IMR-90 (cell line): ENCODE measurements around the gene RYR3. TPM values are rescaled to one million over a fixed set of nuclear protein-coding genes. Genes with fewer than 3 reads are reported as not detected.

Source experiments
- ATAC-seq: fragments of 200-7000 bp; cut with Tn5 transposase; 2 replicates; pipeline ENCODE4 v1.9.1; 2020; ENCODE audit warnings: low read depth, mild to moderate bottlenecking, moderate library complexity
- BruUV-seq: library from RNA; stranded (reverse); fragments of 400-500 nt; replicated peaks from 2 replicates; lab custom pipeline; 2021; lab: Mats Ljungman, UMichigan
- CTCF ChIA-PET: fragments of 300-600 bp; formaldehyde crosslinking; extraction: SDS; loops from one replicate; lab custom pipeline; 2021; ENCODE audit warnings: antibody characterized with exemption; lab: Yijun Ruan, JAX
- POLR2A ChIA-PET: fragments of 300-600 bp; sonication (Branson Sonifier 250); formaldehyde crosslinking; loops from one replicate; lab custom pipeline; 2022; ENCODE audit warnings: antibody characterized with exemption; ENCODE audit not compliant: unreplicated experiment; lab: Charles Lee
- DNase-seq: peaks from one replicate; pipeline ENCODE4 v3.0.0; 2013
- H2AFZ ChIP-seq: replicated peaks from 2 replicates; pipeline ENCODE3; 2013; ENCODE audit warnings: low read length, mild to moderate bottlenecking; ENCODE audit not compliant: poor library complexity
- H2AK5ac ChIP-seq: 2 replicates; pipeline ENCODE4 v1.6.1; 2013; ENCODE audit warnings: low read depth, low read length, inconsistent platforms
- H2AK9ac ChIP-seq: replicated peaks from 2 replicates; pipeline ENCODE3; 2013; ENCODE audit warnings: mild to moderate bottlenecking, low read depth, low read length, moderate library complexity; ENCODE audit not compliant: poor library complexity
- H2BK120ac ChIP-seq: 2 replicates; pipeline ENCODE4 v1.6.1; 2013; ENCODE audit warnings: low read depth, low read length, inconsistent platforms
- H2BK15ac ChIP-seq: 3 replicates; pipeline ENCODE4 v1.6.1; 2013; ENCODE audit warnings: low read depth, low read length, inconsistent platforms
- H2BK20ac ChIP-seq: 2 replicates; pipeline ENCODE4 v1.6.1; 2013; ENCODE audit warnings: low read depth, mild to moderate bottlenecking, inconsistent platforms, low read length, moderate library complexity
- H2BK5ac ChIP-seq: 2 replicates; pipeline ENCODE4 v1.6.1; 2013; ENCODE audit warnings: mild to moderate bottlenecking, low read depth, low read length, inconsistent platforms; ENCODE audit not compliant: poor library complexity, severe bottlenecking
- H3K14ac ChIP-seq: replicated peaks from 2 replicates; pipeline ENCODE4 v1.6.1; 2013; ENCODE audit warnings: low read depth, low read length, inconsistent platforms
- H3K18ac ChIP-seq: 2 replicates; pipeline ENCODE4 v1.6.1; 2013; ENCODE audit warnings: low read depth, low read length, control low read depth
- H3K23ac ChIP-seq: 2 replicates; pipeline ENCODE4 v1.6.1; 2013; ENCODE audit warnings: low read depth, low read length, inconsistent platforms
- H3K27ac ChIP-seq: 2 replicates; pipeline ENCODE4 v1.5.1; 2013; ENCODE audit warnings: mild to moderate bottlenecking, control low read depth, low read length; ENCODE audit not compliant: insufficient read depth
- H3K27me3 ChIP-seq: 2 replicates; pipeline ENCODE4 v1.6.1; 2013; ENCODE audit warnings: low read length; ENCODE audit not compliant: control insufficient read depth, insufficient read depth
- H3K36me3 ChIP-seq: 2 replicates; pipeline ENCODE4 v1.6.1; 2013; ENCODE audit warnings: low read length, mixed read lengths; ENCODE audit not compliant: control insufficient read depth, insufficient read depth
- H3K4ac ChIP-seq: 2 replicates; pipeline ENCODE4 v1.6.1; 2013; ENCODE audit warnings: low read depth, low read length, inconsistent platforms
- H3K4me1 ChIP-seq: 2 replicates; pipeline ENCODE4 v1.6.1; 2013; ENCODE audit warnings: low read length, mixed read lengths; ENCODE audit not compliant: control insufficient read depth, insufficient read depth
- H3K4me2 ChIP-seq: 2 replicates; pipeline ENCODE4 v1.6.1; 2013; ENCODE audit warnings: low read depth, mild to moderate bottlenecking, control low read depth, low read length, moderate library complexity
- H3K4me3 ChIP-seq: 2 replicates; pipeline ENCODE4 v1.5.1; 2013; ENCODE audit warnings: low read depth, mild to moderate bottlenecking, control low read depth, low read length, moderate library complexity; ENCODE audit not compliant: insufficient read depth
- H3K56ac ChIP-seq: 2 replicates; pipeline ENCODE4 v1.6.1; 2013; ENCODE audit warnings: low read length, inconsistent platforms; ENCODE audit not compliant: insufficient read depth; ENCODE audit errors: extremely low read depth
- H3K79me1 ChIP-seq, 2 experiments: 2 replicates each; pipeline ENCODE4 v1.6.1; 2013; ENCODE audit warnings: low read length in 2 of 2, inconsistent platforms in 1 of 2, low read depth in 1 of 2
- H3K9ac ChIP-seq: 2 replicates; pipeline ENCODE4 v1.6.1; 2013; ENCODE audit warnings: low read depth, low read length, control low read depth
- H3K9me1 ChIP-seq: 2 replicates; pipeline ENCODE4 v1.6.1; 2013; ENCODE audit warnings: low read length, inconsistent platforms; ENCODE audit not compliant: insufficient read depth
- H3K9me3 ChIP-seq: 2 replicates; pipeline ENCODE4 v1.6.1; 2013; ENCODE audit warnings: low read length; ENCODE audit not compliant: control insufficient read depth, insufficient read depth
- H4K20me1 ChIP-seq: 2 replicates; pipeline ENCODE4 v1.6.1; 2013; ENCODE audit warnings: low read length, inconsistent platforms; ENCODE audit not compliant: insufficient read depth
- H4K5ac ChIP-seq: 2 replicates; pipeline ENCODE4 v1.6.1; 2013; ENCODE audit warnings: mild to moderate bottlenecking, low read depth, low read length, control low read depth
- H4K8ac ChIP-seq, 2 experiments: 2 replicates each; pipeline ENCODE4 v1.6.1; 2013; ENCODE audit warnings: low read depth in 2 of 2, low read length in 2 of 2, control low read depth in 1 of 2, inconsistent platforms in 1 of 2
- H4K91ac ChIP-seq: 2 replicates; pipeline ENCODE4 v1.6.1; 2013; ENCODE audit warnings: low read depth, low read length, inconsistent platforms; ENCODE audit not compliant: insufficient read depth
- BHLHE40 ChIP-seq: fragments of 150-350 bp; IDR thresholded peaks from 2 replicates; pipeline ENCODE4 v1.6.1; 2016; ENCODE audit warnings: mild to moderate bottlenecking, low read depth, low read length
- CEBPB ChIP-seq: IDR thresholded peaks from 2 replicates; pipeline ENCODE4 v1.6.1; 2012; ENCODE audit warnings: low read depth, low read length, improper control_type of control experiment
- CHD1 ChIP-seq: IDR thresholded peaks from 2 replicates; pipeline ENCODE4 v1.6.1; 2012; ENCODE audit warnings: low read depth, low read length, improper control_type of control experiment
- CTCF ChIP-seq: conservative IDR thresholded peaks from 2 replicates; pipeline ENCODE4 v1.5.1; 2012; ENCODE audit warnings: mild to moderate bottlenecking, low read depth, low read length, improper control_type of control experiment
- FOS ChIP-seq: fragments of 150-350 bp; IDR thresholded peaks from 2 replicates; pipeline ENCODE4 v1.6.1; 2016; ENCODE audit warnings: low read depth, low read length
- MAFK ChIP-seq: IDR thresholded peaks from 2 replicates; pipeline ENCODE4 v1.6.1; 2012; ENCODE audit warnings: low read depth, low read length, improper control_type of control experiment
- MAZ ChIP-seq: IDR thresholded peaks from 2 replicates; pipeline ENCODE4 v1.6.1; 2012; ENCODE audit warnings: low read depth, mild to moderate bottlenecking, low read length, improper control_type of control experiment, moderate library complexity, borderline replicate concordance
- MXI1 ChIP-seq: IDR thresholded peaks from 2 replicates; pipeline ENCODE4 v1.6.1; 2012; ENCODE audit warnings: low read depth, mild to moderate bottlenecking, low read length, moderate library complexity, borderline replicate concordance
- NFE2L2 ChIP-seq: fragments of 150-350 bp; IDR thresholded peaks from 2 replicates; pipeline ENCODE4 v1.6.1; 2016; ENCODE audit warnings: low read depth, mild to moderate bottlenecking, low read length
- POLR2A ChIP-seq: IDR thresholded peaks from 2 replicates; pipeline ENCODE4 v1.6.1; 2012; ENCODE audit warnings: mild to moderate bottlenecking, low read depth, low read length
- RAD21 ChIP-seq: IDR thresholded peaks from 2 replicates; pipeline ENCODE4 v1.6.1; 2012; ENCODE audit warnings: low read length, improper control_type of control experiment
- RCOR1 ChIP-seq: IDR thresholded peaks from 2 replicates; pipeline ENCODE4 v1.6.1; 2012; ENCODE audit warnings: mild to moderate bottlenecking, low read length, improper control_type of control experiment; ENCODE audit not compliant: insufficient replicate concordance
- RFX5 ChIP-seq: IDR thresholded peaks from 2 replicates; pipeline ENCODE4 v1.8.0; 2012; ENCODE audit warnings: low read depth, mild to moderate bottlenecking, low read length, moderate library complexity
- SMC3 ChIP-seq: fragments of 150-350 bp; IDR thresholded peaks from 2 replicates; pipeline ENCODE4 v1.6.1; 2016; ENCODE audit warnings: low read depth, mild to moderate bottlenecking, antibody characterized with exemption, low read length, moderate library complexity
- WGBS, 2 experiments: methylation state at CpG; one replicate each; pipeline versions ENCODE4 v1.1.5 to v1.1.7; 2013; ENCODE audit warnings: missing lambda C conversion rate in 2 of 2; ENCODE audit not compliant: insufficient read length in 1 of 2; ENCODE audit errors: extremely low coverage in 2 of 2; 5-methylcytosine and 5-hydroxymethylcytosine counted together
- dilution Hi-C: fragments of 300-500 bp; cut with HindIII; formaldehyde crosslinking; loops from one replicate; pipeline ENCODE4 v1.14.3; 2018; ENCODE audit warnings: low sequenced_read_pairs; ENCODE audit not compliant: unreplicated experiment
- in situ Hi-C: fragments of 300-500 bp; cut with MboI; formaldehyde crosslinking; loops from 3 replicates; pipeline ENCODE4 v1.14.3; 2019; ENCODE audit warnings: low sequenced_read_pairs, inconsistent platforms, mixed read lengths
- intact Hi-C: fragments of 100-400 bp; cut with micrococcal nuclease; formaldehyde crosslinking; loops from 2 replicates; pipeline ENCODE4 v1.10.0; 2022
- polyA plus RNA-seq, 3 experiments: library from polyadenylated mRNA; depleted of rRNA; stranded (reverse); fragments of >200 nt; gene quantifications; 2 replicates each; pipeline ENCODE4 v1.2.3, GENCODE V29; 2012; ENCODE audit warnings: low replicate concordance in 1 of 3
- total RNA-seq: library from RNA; depleted of rRNA; stranded (reverse); fragments of >200 nt; gene quantifications from 2 replicates; pipeline ENCODE4 v1.2.3, GENCODE V29; 2012
- TF ChIP-seq, protein P1 (sequence below): fragments of 150-350 bp; IDR thresholded peaks from 2 replicates; pipeline ENCODE4 v1.6.1; 2016; ENCODE audit warnings: low read depth, mild to moderate bottlenecking, low read length, moderate library complexity, borderline replicate concordance
- TF ChIP-seq, protein P2 (sequence below): fragments of 150-350 bp; IDR thresholded peaks from 2 replicates; pipeline ENCODE4 v1.6.1; 2017; ENCODE audit warnings: mild to moderate bottlenecking, antibody characterized with exemption, low read length, low read depth

Gene RYR3
- total and polyA plus RNA-seq, 2 of the 4 experiments (the other 2 are of a cell fraction): 0.18 TPM; not detected in 1

DNA sequence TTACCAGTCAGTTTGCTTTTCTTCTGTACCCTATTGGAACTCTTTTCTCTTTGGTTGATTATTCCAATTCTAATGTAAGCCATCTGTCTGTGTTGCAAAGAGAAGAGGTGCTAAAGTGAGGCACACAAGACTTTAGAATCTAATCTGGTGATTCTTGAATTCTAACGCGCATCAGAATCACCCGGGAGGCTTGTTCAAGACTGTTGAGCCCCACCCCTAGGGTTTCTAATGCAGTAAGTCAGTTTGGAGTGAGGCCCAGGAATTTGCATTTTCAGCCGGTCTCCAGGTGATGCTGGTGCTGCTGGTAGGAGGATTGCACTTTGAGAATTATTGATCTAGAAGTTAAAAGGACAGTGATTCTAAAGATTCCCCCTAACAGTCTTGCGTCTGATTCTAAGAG, 472.2 kb downstream of the RYR3 start:
- H2BK15ac ChIP-seq: no peak overlapping the region
- WGBS, 2 experiments: no CpG with 5 or more reads among the region's 5 CpGs
- H3K27me3 ChIP-seq: peaks cover 14% of the 10 kb centered on the region
- POLR2A ChIA-PET: no interaction called here
- TF ChIP-seq MXI1: no peak
- TF ChIP-seq RFX5: no peak
- TF ChIP-seq, protein P1, sequence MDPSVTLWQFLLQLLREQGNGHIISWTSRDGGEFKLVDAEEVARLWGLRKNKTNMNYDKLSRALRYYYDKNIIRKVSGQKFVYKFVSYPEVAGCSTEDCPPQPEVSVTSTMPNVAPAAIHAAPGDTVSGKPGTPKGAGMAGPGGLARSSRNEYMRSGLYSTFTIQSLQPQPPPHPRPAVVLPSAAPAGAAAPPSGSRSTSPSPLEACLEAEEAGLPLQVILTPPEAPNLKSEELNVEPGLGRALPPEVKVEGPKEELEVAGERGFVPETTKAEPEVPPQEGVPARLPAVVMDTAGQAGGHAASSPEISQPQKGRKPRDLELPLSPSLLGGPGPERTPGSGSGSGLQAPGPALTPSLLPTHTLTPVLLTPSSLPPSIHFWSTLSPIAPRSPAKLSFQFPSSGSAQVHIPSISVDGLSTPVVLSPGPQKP: no peak
- TF ChIP-seq CTCF: no peak
- no peak for TF ChIP-seq BHLHE40
- TF ChIP-seq RAD21: no peak
- no peak for TF ChIP-seq SMC3
- TF ChIP-seq FOS: no peak
- no peak for TF ChIP-seq MAFK
- TF ChIP-seq CHD1: no peak
- no peak for TF ChIP-seq MAZ
- TF ChIP-seq, protein P2, sequence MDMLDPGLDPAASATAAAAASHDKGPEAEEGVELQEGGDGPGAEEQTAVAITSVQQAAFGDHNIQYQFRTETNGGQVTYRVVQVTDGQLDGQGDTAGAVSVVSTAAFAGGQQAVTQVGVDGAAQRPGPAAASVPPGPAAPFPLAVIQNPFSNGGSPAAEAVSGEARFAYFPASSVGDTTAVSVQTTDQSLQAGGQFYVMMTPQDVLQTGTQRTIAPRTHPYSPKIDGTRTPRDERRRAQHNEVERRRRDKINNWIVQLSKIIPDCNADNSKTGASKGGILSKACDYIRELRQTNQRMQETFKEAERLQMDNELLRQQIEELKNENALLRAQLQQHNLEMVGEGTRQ: no peak
- no peak for TF ChIP-seq POLR2A
- no peak for TF ChIP-seq RCOR1
- TF ChIP-seq CEBPB: no peak
- no peak for TF ChIP-seq NFE2L2
- in situ Hi-C loops: no loop called here
- H3K4me3 ChIP-seq: no peak overlapping the region
- no TSS peak for BruUV-seq
- H2BK5ac ChIP-seq: no peak overlapping the region
- H3K56ac ChIP-seq: no peak overlapping the region
- H2AK5ac ChIP-seq: no peak overlapping the region
- no peaks in the 10 kb centered on the region for H3K9me3 ChIP-seq
- H2AK9ac ChIP-seq: no peak overlapping the region
- H4K91ac ChIP-seq: no peak overlapping the region
- H3K36me3 ChIP-seq: no peaks in the 10 kb centered on the region
- no peak overlapping the region for H3K14ac ChIP-seq
- H4K8ac ChIP-seq: no peak overlapping the region
- H2AFZ ChIP-seq: no peak overlapping the region
- H4K20me1 ChIP-seq: no peaks in the 10 kb centered on the region
- no peak overlapping the region for H3K27ac ChIP-seq
- H3K79me1 ChIP-seq: no peaks in the 10 kb centered on the region
- no peaks in the 10 kb centered on the region for H3K4me1 ChIP-seq
- H3K9me1 ChIP-seq: no peaks in the 10 kb centered on the region
- no peak overlapping the region for H3K18ac ChIP-seq
- dilution Hi-C loops: no loop called here
- H2BK120ac ChIP-seq: no peak overlapping the region
- H3K4ac ChIP-seq: no peak overlapping the region
- CTCF ChIA-PET: interaction anchor here (0.5 kb wide), 1 partner anchor 26 kb away, joined by 3 read pairs; no protein-coding TSS in a partner anchor
- H2BK20ac ChIP-seq: no peak overlapping the region
- H3K4me2 ChIP-seq: no peak overlapping the region
- H3K23ac ChIP-seq: no peak overlapping the region
- intact Hi-C loops: no loop called here
- DNase-seq: no peak
- no peak overlapping the region for H4K5ac ChIP-seq
- no peak overlapping the region for H3K9ac ChIP-seq
- ATAC-seq: no peak
